ENCODE data around the gene SYT5. TPM values are rescaled to one million over a fixed set of nuclear protein-coding genes. Genes with fewer than 3 reads are reported as not detected.
A peak's percentile ranks its signal among the peaks of the same experiment; 100 is the strongest.

SYT5 gene
- total and polyA plus RNA-seq, 2 donors (not counting 1 experiment from before 2014, with no cell fraction given) = 0.27 to 0.94 TPM

DNA sequence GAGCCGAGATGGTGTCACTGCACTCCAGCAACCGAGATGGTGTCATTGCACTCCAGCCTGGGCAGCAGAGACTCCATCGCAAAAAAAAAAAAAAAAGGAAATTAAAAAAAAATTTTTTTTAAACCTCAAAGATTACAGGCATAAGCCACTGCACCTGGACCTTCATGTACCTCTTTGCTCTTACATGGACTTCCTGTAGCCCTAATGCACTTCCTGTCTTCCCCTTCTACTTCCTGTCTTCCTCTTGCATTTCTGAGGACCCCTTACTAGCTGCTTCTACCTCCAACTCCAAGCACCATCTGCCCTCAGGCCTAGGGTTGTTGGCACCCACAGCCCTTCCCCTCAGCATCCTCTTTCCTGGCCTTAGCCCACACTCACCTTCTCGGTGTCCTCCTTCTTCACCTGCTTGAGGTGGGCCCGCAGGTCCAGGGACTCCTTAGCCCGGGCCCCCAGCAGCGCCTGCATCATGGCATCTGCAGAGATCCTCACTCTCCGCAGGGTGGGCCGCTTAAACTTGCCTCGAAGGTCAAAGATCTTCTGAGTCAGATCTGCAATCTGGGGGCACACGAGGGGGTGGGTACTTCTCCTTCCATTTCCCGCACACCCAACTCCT, 26.3 kb downstream of the SYT5 start:
- intact Hi-C loops (cut with micrococcal nuclease) = no loop called here
- H3K4me1 Mint-ChIP-seq = peaks cover 21% of the 10 kb centered on the region
- peaks cover 0 to 45% (median 13%) of the 10 kb centered on the region in 4 experiments for H3K27me3 ChIP-seq (replicated peaks in 1 of 4; ENCODE audit: control extremely low read depth in 1 of 4, control insufficient read depth in 3 of 4, insufficient read depth in 4 of 4, low read length in 3 of 4)
- no peak overlapping the region for H3K4me2 ChIP-seq (replicated peaks; ENCODE audit: low read depth, low read length, poor library complexity, severe bottlenecking)
- H3K36me3 ChIP-seq (replicated peaks in 1 of 2; ENCODE audit: control extremely low read depth in 1 of 2, control insufficient read depth in 1 of 2, extremely low read depth in 1 of 2, insufficient read depth in 2 of 2, low read length in 1 of 2) = no peaks in the 10 kb centered on the region
- no peak overlapping the region for H3K27ac ChIP-seq (ENCODE audit: low read length in 2 of 2)
- peaks cover 12 to 14% of the 10 kb centered on the region in 2 donors for H3K4me1 ChIP-seq (ENCODE audit: control insufficient read depth in 2 of 2, insufficient read depth in 2 of 2, low read length in 2 of 2)
- peaks cover 5% of the 10 kb centered on the region for H3K9me3 Mint-ChIP-seq (ENCODE audit: insufficient read depth)
- H3K4me3 Mint-ChIP-seq = no peak overlapping the region
- TF ChIP-seq, protein P1, sequence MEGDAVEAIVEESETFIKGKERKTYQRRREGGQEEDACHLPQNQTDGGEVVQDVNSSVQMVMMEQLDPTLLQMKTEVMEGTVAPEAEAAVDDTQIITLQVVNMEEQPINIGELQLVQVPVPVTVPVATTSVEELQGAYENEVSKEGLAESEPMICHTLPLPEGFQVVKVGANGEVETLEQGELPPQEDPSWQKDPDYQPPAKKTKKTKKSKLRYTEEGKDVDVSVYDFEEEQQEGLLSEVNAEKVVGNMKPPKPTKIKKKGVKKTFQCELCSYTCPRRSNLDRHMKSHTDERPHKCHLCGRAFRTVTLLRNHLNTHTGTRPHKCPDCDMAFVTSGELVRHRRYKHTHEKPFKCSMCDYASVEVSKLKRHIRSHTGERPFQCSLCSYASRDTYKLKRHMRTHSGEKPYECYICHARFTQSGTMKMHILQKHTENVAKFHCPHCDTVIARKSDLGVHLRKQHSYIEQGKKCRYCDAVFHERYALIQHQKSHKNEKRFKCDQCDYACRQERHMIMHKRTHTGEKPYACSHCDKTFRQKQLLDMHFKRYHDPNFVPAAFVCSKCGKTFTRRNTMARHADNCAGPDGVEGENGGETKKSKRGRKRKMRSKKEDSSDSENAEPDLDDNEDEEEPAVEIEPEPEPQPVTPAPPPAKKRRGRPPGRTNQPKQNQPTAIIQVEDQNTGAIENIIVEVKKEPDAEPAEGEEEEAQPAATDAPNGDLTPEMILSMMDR (IDR thresholded peaks at IDR 0.05) = no peak
- no peak for TF ChIP-seq EZH2 (IDR thresholded peaks at IDR 0.05; ENCODE audit: borderline replicate concordance, insufficient read depth, low read depth, low read length, poor library complexity, severe bottlenecking)
- WGBS (ENCODE audit: insufficient coverage) = 86% methylated on average over 10 of the region's 12 CpGs
- no peak overlapping the region for H3K9ac ChIP-seq (ENCODE audit: low read length)
- H3K9me3 ChIP-seq (ENCODE audit: control extremely low read depth in 1 of 3, control insufficient read depth in 2 of 3, insufficient read depth in 1 of 3, low read length in 2 of 3) = peaks cover 0 to 41% (median 3%) of the 10 kb centered on the region in 3 donors
- DNase-seq (no peak), ATAC-seq (ENCODE audit: low read depth) (no peak)
- CTCF ChIA-PET = interaction anchor here (1.7 kb wide), 1 partner anchor 13 kb away, joined by 6 read pairs; no protein-coding TSS in a partner anchor
- no peak overlapping the region for H3K4me3 ChIP-seq (ENCODE audit: control extremely low read depth in 1 of 5, extremely low read depth in 1 of 5, insufficient read depth in 1 of 5, low read depth in 2 of 5, low read length in 4 of 5)
- H3K79me2 ChIP-seq (ENCODE audit: control insufficient read depth, insufficient read depth, low read length) = no peaks in the 10 kb centered on the region
- peaks cover 42% of the 10 kb centered on the region for H3K27me3 Mint-ChIP-seq
- H2AFZ ChIP-seq (ENCODE audit: insufficient read depth, low read depth, low read length, poor library complexity, severe bottlenecking) = no peak overlapping the region
- no peak overlapping the region for H3K27ac Mint-ChIP-seq
- POLR2A ChIA-PET = interaction anchor here (0.6 kb wide), 1 partner anchor 10 kb away, joined by 5 read pairs; no protein-coding TSS in a partner anchor
- H4K20me1 ChIP-seq (ENCODE audit: control insufficient read depth, insufficient read depth, low read length, poor library complexity, severe bottlenecking) = no peaks in the 10 kb centered on the region

DNA sequence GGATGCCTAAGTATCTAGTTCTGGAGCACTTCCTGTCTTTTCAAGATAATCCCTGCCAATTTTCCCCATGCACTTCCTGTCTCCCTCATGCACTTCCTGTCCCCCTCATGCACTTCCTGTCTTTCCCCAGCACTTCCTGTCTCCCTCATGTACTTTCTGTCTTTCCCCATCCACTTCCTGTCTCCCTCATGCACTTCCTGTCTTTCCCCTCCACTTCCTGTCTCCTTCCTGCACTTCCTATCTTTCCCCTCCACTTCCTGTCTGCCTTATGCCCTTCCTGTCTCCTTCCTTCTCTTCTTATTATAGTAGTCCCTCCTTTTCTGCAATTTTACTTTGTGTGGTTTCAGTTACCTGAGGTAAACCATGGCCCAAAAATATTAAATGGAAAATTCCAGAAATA, 28.1 kb downstream of the SYT5 start:
- no peak overlapping the region for H3K4me3 ChIP-seq (ENCODE audit: control extremely low read depth in 1 of 5, extremely low read depth in 1 of 5, insufficient read depth in 1 of 5, low read depth in 2 of 5, low read length in 4 of 5)
- peaks cover 0 to 43% (median 13%) of the 10 kb centered on the region in 4 experiments for H3K27me3 ChIP-seq (replicated peaks in 1 of 4; ENCODE audit: control extremely low read depth in 1 of 4, control insufficient read depth in 3 of 4, insufficient read depth in 4 of 4, low read length in 3 of 4)
- TF ChIP-seq, protein P1 (IDR thresholded peaks at IDR 0.05) = no peak
- TF ChIP-seq EZH2 (IDR thresholded peaks at IDR 0.05; ENCODE audit: borderline replicate concordance, insufficient read depth, low read depth, low read length, poor library complexity, severe bottlenecking) = no peak
- peaks cover 0 to 37% (median 3%) of the 10 kb centered on the region in 3 donors for H3K9me3 ChIP-seq (ENCODE audit: control extremely low read depth in 1 of 3, control insufficient read depth in 2 of 3, insufficient read depth in 1 of 3, low read length in 2 of 3)
- Mint-ChIP-seq H3K27ac (no peak overlapping the region), H3K27me3 (peaks cover 39% of the 10 kb centered on the region), H3K9me3 (ENCODE audit: insufficient read depth) (peaks cover 5% of the 10 kb centered on the region), H3K4me3 (no peak overlapping the region), H3K4me1 (peaks cover 18% of the 10 kb centered on the region)
- H3K79me2 ChIP-seq (ENCODE audit: control insufficient read depth, insufficient read depth, low read length) = no peaks in the 10 kb centered on the region
- H3K27ac ChIP-seq (ENCODE audit: low read length in 2 of 2) = peak overlapping the region in 1 of 2 donors; percentile 58
- H3K4me2 ChIP-seq (replicated peaks; ENCODE audit: low read depth, low read length, poor library complexity, severe bottlenecking) = no peak overlapping the region
- peaks cover 11 to 12% of the 10 kb centered on the region in 2 donors for H3K4me1 ChIP-seq (ENCODE audit: control insufficient read depth in 2 of 2, insufficient read depth in 2 of 2, low read length in 2 of 2)
- H2AFZ ChIP-seq (ENCODE audit: insufficient read depth, low read depth, low read length, poor library complexity, severe bottlenecking) = no peak overlapping the region
- CTCF ChIA-PET = interaction anchor here (1.4 to 1.7 kb wide), 2 partner anchors 11 to 266 kb away, joined by 4 to 6 read pairs; no protein-coding TSS in a partner anchor
- POLR2A ChIA-PET = no interaction called here
- H3K9ac ChIP-seq (ENCODE audit: low read length) = no peak overlapping the region
- no peak for DNase-seq
- intact Hi-C loops (cut with micrococcal nuclease) = no loop called here
- no peaks in the 10 kb centered on the region for H4K20me1 ChIP-seq (ENCODE audit: control insufficient read depth, insufficient read depth, low read length, poor library complexity, severe bottlenecking)
- no peak for ATAC-seq (ENCODE audit: low read depth)
- H3K36me3 ChIP-seq (replicated peaks in 1 of 2; ENCODE audit: control extremely low read depth in 1 of 2, control insufficient read depth in 1 of 2, extremely low read depth in 1 of 2, insufficient read depth in 2 of 2, low read length in 1 of 2) = no peaks in the 10 kb centered on the region

Data from B cell (primary cell).